ENCODE results near the gene LHPP. TPM values are rescaled to one million over a fixed set of nuclear protein-coding genes. Genes with fewer than 3 reads are reported as not detected.
A peak's percentile ranks its signal among the peaks of the same experiment; 100 is the strongest.

The LHPP gene
- total RNA-seq, 1 donor from 2014 or later, result 2.6 TPM

DNA sequence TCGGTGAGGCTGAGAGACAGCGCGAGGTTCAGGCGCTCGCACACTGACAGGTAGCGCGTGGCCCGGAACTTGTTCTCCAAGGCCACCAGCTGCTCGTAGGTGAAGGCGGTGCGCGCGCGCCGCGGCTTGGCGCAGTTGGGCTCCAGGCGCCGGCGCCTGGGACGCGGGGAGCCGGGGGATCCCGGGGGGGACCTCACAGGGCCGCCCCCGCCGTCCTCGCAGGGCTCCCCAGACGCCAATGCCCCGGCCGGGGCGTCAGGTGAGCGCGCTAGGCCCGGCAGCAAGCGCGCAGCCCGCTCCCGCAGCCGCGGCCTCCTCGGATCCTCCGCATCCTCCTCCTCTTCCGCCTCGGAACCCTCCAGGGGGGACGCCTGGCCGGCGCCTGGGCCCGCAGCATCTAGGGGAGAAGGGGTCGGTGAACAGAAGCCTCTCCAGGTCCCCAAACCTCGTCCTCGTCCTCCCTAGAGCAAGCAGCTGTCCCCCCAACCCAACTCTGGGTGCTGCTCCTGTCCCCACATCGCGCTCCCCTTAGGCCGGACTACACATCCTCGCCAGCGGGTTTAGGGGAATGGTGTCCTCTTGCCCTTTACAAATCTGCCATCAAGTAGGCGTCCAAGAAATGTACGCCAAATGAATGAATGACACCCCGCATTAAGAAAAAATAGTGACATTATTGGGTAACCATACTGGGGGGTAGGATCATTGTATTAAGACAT, 13.7 kb upstream of the LHPP start:
- no peak for DNase-seq (ENCODE audit: low read depth in 2 of 2)

DNA sequence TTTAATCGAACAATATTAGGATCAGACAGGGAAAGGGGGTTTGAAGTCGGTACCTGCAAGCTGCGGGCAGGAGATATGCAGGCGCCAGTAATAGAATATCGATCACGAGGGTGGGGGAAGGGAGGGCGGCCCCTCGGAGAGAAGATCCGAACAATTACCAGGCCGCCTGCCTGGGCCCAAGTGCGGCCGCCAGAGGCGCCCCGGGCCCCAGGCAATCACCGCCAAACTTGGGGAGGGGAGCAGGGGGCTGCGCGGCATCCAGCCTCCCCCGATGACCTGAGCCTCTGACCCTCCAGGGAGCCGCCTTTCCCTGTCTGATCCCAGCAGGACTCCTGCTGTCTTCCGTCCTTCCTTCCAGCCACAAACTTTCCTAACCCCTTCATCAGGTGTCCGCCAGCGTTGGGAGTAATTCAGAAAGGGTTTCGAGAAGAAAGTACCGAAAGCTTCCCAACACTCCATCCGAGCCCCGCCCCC, 12.9 kb upstream of the LHPP start:
- no peak for DNase-seq (ENCODE audit: low read depth in 2 of 2)

DNA sequence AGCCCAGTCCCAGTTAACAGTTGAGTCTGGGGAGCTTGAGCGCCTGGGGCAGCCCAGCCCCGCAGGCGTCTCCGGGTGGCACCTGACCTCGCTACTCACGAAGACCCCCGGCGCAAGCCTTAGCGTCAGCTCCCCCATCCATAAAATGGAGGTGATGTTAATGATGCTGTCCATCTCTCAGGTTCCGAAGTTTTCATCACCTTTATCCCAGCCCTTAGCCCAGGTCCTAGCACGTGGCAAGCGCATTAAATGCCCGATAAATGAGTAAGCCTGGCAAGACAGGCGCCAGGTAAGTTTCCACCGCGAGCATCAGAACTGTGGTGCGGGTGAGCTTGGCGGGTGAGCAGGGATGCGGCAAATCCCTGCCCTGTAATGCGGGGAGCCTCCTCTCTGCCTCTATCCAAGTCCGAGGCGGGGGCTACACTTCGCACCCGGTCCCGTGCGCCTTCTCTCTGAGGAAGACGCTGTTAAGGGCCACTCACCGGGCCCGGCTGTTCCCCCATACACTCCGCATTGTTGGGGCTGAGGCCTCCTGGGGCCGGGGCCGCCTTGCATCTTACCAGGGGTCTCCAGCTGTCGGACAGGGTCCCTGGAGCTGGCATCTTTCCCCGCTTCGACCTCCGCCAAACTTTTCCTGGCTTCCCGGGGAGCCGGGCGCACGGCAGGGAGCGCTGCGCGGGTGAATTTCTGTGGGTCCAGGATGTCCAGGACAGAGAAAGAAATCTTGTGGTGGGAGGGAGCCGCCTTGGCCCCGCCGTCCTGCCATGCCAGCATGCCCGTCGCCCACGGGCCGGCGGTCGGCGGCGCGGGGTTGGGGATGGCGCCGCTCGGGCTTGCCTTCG, 12.2 kb upstream of the LHPP start:
- DNase-seq (ENCODE audit: low read depth in 2 of 2), result no peak

DNA sequence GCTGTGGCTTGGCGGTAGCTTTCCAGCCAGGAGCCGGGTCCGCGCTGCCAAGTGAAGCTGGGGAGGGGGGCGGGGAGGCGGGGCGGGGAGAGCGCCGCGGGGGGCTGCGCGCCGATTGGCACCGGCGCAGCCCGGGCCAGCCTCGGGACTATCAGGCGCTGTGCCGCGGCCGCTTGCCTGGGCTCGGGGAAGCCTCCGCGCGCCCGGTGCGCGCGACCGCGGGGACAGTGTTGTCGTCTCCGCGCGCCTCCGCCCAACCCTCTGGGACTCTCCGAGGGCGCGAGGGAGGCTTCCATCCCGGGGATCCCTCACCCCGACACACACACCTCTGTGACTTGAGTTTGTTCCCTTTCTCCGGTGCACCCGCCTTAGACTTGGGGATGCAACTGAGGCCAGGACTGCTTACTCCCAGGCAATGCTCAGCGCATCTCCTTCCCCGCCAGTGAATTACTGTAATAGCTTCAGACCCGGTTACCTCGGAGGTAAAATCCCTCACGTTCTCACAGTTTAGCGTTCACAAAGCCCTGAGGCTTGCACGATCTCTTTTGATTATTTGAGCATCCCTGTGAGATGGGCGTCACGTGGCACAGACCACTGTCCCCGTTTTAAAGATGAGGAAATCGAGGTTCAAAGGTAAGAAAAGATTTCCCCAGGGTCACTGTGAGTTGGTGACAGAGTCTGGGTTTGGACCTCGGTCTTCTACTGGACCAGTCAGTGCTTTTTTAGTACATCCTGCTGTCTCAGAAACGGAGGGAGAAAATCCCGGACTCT, 11.4 kb upstream of the LHPP start, which contains the start of gene NKX1-2:
NKX1-2 (minus strand) TSS at position 24 of the 771 bp plus-strand sequence. CDS start 92 bp downstream, outside the sequence.
- peak in 1 of 2 donors; percentile 10 for DNase-seq (ENCODE audit: low read depth in 2 of 2)

DNA sequence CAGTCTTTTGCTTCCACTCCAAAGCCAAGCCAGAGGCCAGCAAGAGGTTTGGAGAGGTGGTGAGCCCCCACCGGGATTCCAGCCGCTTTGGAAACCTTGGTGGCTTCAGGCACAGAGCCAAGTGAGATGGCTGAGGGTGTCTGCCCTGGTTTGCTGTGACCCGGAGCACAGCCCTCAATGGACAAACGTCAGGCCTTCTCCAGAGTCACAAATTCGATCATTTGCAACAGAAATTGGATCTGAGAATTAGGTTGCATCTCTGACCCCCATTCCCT, 10.9 kb upstream of the LHPP start:
- no peak for DNase-seq (ENCODE audit: low read depth in 2 of 2)

DNA sequence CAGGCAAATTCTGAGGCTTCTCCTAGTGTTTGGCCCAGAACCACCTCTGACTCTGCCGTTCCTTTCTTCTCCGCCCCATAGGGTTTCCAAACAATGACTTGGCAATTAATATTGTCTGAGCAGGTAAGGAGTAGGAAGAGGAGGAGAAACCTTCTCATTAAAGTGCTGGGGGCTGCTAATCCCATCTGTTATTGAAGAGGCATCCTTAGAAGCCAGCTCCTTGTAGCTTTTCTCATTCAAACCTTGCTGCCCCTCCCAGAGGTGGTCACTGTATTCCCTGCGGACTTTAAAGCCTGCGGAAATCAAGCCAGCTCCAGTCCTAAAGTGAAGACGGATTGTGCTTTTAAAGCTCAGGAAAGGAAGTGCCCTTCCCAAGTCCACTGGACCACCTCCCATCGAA, 10.3 kb upstream of the LHPP start:
- DNase-seq (ENCODE audit: low read depth in 2 of 2), result no peak

DNA sequence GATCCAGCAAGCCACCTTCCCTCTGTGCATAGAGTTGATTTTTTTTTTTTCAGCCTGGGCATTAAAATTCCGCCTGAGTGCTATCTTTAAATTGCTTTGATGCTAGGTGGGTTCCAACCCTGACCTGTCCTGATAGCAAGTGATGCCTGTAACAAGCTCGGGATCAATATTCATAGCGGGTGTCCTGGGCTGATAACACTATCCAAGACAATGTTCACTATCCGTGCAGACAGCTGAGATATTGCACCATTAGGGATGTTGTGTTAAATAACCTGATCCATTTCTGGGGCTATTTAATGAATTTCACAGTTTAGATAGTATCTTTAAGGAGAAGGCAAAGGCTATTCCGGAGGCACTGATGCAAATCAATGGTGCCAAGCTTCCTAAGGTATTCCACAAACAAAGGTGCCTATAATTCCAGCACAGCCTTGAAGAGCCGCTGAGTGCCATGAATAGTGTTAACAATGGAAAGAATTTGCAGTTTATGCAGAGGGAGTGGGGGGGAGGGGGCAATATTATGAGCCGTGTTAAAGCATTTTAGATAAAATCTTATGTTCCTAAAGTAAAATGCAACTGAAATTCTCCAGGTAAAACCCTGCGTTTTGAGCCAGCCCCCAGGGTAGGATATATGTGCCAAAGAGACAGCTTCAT, 7.5 kb upstream of the LHPP start:
- no peak for DNase-seq (ENCODE audit: low read depth in 2 of 2)

DNA sequence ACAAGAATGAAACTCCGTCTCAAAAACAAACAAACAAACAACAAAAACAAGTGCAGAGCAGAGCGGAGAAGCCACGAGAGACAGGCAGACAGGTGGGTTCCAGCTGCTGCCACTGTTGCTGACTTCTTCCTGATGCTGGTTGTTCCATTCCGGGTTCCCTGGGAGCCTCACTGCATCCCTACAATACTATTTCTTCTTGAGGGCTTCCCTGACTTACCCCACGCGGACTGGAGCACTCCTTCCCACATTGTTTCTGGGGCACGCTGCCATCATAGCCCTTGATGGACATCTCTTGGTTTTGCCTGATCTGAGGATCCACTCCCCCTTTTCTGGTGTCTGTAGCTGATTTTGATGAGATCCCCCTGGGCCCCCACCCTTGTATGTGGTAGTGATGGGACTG, 6.2 kb upstream of the LHPP start:
- DNase-seq (ENCODE audit: low read depth in 2 of 2), result no peak

DNA sequence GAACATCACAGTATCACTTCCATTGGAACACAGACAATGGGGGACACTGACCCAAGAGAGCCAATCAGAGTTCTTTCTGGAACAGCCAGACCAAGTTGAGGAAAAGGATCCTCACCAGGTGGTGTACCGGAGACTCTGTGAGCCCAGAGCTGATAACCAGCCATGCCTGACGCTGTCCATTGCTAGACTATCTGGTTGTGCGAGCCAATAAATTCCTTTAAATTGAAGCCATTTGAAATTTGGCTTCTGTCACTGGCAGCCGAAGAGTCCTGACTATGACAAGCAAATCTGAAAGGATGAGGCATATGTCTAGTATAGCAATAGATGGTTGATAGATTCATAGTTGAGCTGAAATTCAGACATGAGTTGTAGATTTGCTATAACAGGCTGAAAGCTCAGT, 3.1 kb upstream of the LHPP start:
- DNase-seq (ENCODE audit: low read depth in 2 of 2), result no peak

DNA sequence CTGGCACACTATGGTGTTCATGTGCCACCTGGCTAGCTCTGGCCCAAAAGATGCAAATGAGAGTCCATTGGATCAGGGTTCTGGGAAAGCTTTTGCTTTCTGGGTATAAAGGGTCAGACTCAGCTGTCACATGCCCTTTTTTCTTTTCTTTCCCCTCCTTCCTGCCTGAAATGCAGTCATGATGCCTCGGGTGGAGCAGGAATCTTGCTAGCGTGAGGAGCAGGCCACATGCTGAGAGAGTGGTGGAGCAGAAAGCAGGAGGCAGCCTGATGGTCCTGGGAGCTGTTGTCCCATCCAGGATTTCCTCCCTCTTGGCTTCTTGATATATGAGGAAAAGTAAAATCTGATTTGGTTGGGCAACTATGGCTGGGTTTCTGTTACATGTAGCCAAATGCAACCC, 2.7 kb upstream of the LHPP start:
- no peak for DNase-seq (ENCODE audit: low read depth in 2 of 2)

DNA sequence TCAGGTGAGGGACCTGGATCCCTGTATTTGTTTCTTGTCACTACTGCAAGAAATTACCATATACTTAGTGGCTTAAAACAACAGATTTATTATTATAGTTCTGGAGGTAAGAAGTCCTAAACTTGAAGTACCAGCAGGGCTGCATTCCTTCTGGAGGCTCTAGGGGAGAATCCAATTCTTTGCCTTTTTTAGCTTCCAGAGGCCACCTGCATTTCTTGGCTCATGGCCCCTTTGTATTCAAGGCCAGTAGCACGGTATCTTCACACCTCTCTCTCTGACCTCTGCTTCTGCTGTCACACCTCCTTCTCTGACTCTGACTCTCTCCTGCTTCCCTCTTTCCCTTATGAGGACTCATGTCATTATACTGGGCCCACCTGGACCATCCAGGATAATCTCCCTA, 2.2 kb upstream of the LHPP start:
- no peak for DNase-seq (ENCODE audit: low read depth in 2 of 2)

DNA sequence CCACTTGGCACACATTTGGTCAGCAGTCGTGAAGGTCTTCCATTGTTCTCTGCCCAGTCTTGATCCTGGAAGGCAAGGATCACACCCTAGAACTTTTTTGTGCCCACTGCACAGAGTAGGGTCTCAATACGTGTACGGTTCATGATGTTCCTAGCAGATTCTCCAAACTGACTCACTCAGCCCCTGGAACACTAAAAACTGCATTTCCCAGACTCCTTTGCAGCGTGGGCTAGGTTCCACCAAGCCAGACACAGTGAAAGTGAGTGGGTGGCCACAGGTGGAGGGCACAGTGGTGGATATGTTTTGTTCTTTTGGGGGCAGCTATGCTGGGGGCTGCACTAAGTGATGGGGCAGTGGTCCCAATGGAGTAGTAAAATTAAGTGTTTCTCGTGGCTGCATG, 1.5 kb upstream of the LHPP start:
- DNase-seq (ENCODE audit: low read depth in 2 of 2), result no peak

DNA sequence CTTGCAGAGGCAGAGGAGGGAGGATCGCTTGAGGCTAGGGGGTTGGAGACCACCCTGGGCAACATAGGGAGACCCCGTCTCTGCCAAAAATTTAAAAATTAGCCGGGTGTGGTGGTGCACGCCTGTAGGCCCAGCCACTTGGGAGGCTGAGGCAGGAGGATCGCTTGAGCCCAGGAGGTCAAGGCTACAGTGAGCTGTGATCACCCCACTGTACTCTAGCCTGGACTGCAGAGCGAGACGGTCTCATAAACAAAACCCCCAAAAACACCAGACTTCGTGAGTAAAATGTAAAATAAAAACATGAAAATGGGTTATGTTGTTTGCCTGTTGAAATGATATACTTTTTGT, 699 bp downstream of the LHPP start:
- no peak for DNase-seq (ENCODE audit: low read depth in 2 of 2)

DNA sequence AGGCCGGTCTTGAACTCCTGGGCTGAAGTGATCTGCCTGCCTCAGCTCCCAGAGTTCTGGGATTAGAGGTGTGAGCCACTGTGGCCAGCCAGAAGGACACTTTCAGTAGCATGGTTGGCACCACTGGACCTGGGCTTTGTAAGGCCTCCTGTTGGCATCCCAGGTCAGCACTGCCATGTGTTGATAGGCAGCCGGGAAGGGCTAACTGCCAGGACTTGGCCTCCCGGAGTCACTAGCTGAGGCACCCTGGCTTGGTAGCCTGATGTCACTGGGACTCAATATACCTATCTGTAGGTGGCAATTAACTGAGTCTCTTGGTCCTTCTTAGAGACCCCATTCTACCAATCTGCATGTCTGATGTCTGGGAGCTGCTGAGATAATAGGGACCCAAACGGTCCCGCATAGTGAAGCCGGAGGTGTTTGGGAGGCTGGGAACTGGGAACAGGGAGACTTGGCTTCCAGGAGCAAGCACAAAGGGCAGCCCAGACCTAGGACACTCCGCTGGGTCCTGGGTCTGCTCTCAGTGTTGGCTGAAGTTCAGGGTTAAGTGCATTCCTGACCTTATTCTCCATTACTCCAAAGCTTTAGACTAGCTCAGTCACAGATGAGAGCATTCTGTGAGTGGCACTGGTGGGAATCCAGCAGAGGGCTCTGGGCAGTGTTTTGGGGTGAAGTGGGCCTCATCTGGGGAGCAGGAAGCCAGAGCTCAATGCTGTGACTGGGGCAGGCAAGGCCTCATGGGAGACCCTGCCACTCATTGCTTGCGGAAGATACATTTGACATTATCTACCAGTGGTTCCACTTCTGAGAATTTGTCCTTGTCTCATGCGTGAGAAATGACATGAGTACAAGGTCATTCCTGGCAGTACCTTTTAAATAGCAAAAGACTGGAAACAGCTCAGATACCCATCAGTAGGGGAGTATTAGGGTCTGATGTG, 2.7 kb downstream of the LHPP start:
- no peak for DNase-seq (ENCODE audit: low read depth in 2 of 2)

DNA sequence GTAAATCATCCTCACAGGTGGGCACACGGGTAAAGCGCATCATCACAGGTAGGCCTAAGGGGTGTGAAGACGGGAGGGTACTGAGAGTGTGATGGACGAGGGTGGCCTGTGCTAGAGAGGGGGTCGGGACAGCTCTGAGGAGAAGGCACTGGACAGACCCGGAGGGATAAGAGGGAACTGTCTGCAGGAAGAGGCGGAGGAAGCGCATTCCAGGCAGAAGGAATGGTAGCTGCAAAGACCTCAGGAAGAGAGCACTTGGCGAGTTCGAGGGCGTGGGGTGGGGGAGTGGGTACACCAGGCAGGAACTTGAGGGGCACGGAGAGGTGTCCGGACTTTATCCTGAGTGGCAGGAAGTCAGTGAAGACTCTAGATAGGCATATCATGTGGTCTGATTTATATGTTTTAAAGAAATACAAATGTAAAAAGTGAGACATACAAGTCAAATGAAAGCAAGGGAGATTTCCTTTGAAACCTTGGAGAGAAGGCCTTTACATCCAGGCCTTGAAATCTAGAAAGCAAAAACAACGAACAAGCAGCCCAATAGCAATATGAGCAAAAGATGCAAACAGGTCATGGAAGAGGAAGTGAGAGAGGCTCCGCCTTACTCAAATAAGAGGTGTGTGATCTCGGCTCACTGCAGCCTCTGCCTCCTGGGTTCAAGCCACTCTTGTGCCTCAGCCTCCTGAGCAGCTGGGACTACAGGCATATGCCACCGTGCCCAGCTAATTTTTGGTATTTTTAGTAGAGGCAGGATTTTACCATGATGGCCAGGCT, 3.6 kb downstream of the LHPP start:
- no peak for DNase-seq (ENCODE audit: low read depth in 2 of 2)

DNA sequence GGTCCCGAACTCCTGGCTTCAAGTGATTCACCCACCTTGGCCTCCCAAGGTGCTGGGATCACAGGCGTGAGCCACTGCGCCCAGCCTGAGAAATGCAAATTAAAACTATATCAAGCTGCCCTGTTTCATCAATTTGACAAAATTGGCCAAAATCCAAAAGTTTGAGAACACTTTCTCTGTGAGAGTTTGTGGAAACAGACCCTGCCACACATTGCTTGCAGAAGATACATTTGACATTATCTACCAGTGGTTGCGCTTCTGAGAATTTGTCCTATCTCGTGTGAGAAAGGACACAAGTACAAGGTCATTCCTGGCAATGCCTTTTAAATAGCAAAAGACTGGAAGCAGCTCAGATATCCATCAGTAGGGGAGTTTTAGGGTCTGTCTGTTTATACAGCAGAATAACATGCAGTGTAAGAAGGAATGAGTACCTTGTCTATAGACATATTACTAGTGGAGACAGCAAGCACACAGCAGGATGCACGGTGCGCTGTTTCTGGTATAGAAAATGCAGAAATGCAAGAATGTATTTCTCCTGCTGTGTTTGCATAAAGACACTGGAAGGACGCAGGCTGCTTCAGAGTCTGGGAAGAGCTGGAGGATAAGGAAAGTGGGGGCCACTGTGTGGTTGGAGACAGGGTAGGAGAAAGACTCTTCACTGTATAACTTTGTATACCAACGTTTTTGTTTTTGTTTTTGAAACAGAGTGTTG, 4.3 kb downstream of the LHPP start:
- DNase-seq (ENCODE audit: low read depth in 2 of 2), result no peak

DNA sequence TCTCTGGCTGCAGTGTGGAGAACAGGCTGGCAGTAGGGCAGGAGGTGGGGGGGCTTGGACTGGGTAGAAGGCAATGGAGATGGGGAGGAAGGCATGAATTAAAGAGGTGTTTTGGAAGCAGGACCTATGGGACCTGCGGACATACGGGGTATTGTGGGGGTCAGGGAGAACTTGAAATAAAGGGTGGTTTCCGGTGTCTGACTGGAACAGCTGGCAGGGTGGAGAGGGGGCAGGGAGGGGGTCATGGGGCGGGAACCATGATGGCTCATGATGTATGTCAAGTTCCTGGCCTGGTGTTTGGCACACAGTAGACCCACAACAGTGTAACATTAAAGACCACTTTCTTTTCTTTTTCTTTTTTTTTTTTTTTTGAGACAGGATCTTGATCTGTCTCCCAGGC, 5.5 kb downstream of the LHPP start:
- DNase-seq (ENCODE audit: low read depth in 2 of 2), result no peak

DNA sequence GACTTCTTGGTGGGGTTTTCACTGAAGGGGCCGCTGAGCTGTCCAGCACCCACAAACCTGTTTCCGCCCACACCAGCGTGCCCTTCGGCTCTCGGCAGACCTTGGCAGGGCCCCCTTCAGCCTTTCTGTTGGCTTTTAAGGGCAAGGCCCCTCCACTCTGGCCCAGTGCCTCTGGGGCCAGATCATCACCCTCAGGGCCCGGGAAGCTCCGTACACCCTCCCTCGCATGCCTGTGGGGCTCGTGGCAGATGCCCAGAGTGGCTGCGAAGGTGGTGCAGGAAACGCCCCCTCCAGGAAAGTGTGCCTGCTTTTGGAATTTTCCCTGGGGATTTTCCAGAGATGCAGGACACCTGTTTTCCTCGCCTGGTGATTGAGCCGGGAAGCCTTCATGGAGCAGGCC, 7.0 kb downstream of the LHPP start:
- no peak for DNase-seq (ENCODE audit: low read depth in 2 of 2)

DNA sequence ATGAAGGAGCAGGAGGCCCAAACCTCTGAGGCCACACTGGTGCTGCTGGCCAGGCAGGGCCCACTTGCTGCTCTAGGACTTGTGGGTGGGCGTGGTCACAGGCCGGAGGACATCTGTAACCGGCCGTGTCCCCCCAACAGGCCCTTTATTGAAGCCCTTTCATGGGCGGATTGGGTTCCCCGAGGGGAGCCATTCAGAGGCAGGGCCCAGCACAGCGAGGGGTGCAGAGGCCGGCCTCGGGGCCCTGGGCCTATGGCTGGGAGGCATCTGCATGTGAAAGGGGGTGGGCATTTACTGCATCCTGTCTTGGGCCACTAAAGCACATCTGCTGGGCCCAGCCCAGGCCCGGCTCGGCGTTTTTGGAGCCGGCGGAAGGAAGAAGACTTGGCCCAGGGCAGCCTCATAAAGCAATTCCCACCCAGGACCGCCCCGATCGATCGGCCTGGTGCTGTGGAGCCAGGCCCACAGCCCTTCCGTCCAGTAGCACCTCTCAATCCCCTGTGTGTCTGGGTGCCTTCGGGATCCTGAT, 8.4 kb downstream of the LHPP start:
- DNase-seq (ENCODE audit: low read depth in 2 of 2), result no peak

Data from lung microvascular endothelial cell (primary cell).